CD4-positive, CD25-positive, alpha-beta regulatory T cell (primary cell): ENCODE results near the gene NF2. TPM values are rescaled to one million over a fixed set of nuclear protein-coding genes. Genes with fewer than 3 reads are reported as not detected.

Experiments used
- ATAC-seq, 2 donors: fragments of 150-1000 bp; cut with Tn5 transposase; one replicate each; pipeline ENCODE4 v1.10.0; 2021; ENCODE audit warnings: low read depth in 2 of 2, moderate number of reproducible peaks in 2 of 2, moderate library complexity in 1 of 2
- DNase-seq, 3 donors: peaks; one replicate each; pipeline versions ENCODE4 v3.0.0 to v3.0.0-alpha.2; 2012 to 2022; ENCODE audit warnings: mixed read lengths in 1 of 3
- H3K27ac ChIP-seq: one replicate; pipeline ENCODE4 v1.7.0; 2013; ENCODE audit warnings: mild to moderate bottlenecking, low read length; ENCODE audit not compliant: insufficient read depth, poor library complexity, severe bottlenecking
- H3K27me3 ChIP-seq: one replicate; pipeline ENCODE4 v1.7.0; 2013; ENCODE audit warnings: low read length; ENCODE audit not compliant: control insufficient read depth, insufficient read depth
- H3K36me3 ChIP-seq: one replicate; pipeline ENCODE4 v1.7.0; 2013; ENCODE audit warnings: mild to moderate bottlenecking, low read length, moderate library complexity; ENCODE audit not compliant: control insufficient read depth, insufficient read depth
- H3K4me1 ChIP-seq: 2 replicates; pipeline ENCODE4 v1.7.0; 2013; ENCODE audit warnings: mild to moderate bottlenecking, low read length; ENCODE audit not compliant: insufficient read depth, control insufficient read depth, poor library complexity, severe bottlenecking
- H3K4me3 ChIP-seq: one replicate; pipeline ENCODE4 v1.7.0; 2013; ENCODE audit warnings: low read depth, mild to moderate bottlenecking, low read length, moderate library complexity
- H3K9me3 ChIP-seq, 2 experiments: 1 replicate in 1 of 2; 2 replicates in 1 of 2; pipeline ENCODE4 v1.7.0; 2013; ENCODE audit warnings: low read length in 2 of 2, mild to moderate bottlenecking in 1 of 2, moderate library complexity in 1 of 2; ENCODE audit not compliant: control insufficient read depth in 2 of 2
- H3K27ac Mint-ChIP-seq, 3 donors: one replicate each; pipeline ENCODE4 v1.8.0; 2020 to 2022; ENCODE audit warnings: mild to moderate bottlenecking in 3 of 3, mixed read lengths in 3 of 3, moderate library complexity in 2 of 3
- H3K27me3 Mint-ChIP-seq: one replicate; pipeline ENCODE4 v1.8.0; 2022; ENCODE audit warnings: mild to moderate bottlenecking, mixed read lengths
- H3K36me3 Mint-ChIP-seq: one replicate; pipeline ENCODE4 v1.8.0; 2020; ENCODE audit warnings: mixed read lengths
- H3K4me1 Mint-ChIP-seq, 4 donors: one replicate each; pipeline ENCODE4 v1.8.0; 2020 to 2022; ENCODE audit warnings: mixed read lengths in 4 of 4, mild to moderate bottlenecking in 1 of 4
- H3K4me3 Mint-ChIP-seq, 4 donors: one replicate each; pipeline ENCODE4 v1.8.0; 2020 to 2022; ENCODE audit warnings: mild to moderate bottlenecking in 4 of 4, mixed read lengths in 4 of 4, moderate library complexity in 3 of 4
- H3K9me3 Mint-ChIP-seq, 7 donors: one replicate each; pipeline ENCODE4 v1.8.0; 2020 to 2022; ENCODE audit warnings: mixed read lengths in 7 of 7, mild to moderate bottlenecking in 3 of 7, moderate library complexity in 2 of 7
- polyA plus RNA-seq, 4 donors: library from polyadenylated mRNA; unstranded; fragments of 300-500 nt; fragmentation: Illumina TruSeq; gene quantifications; one replicate each; pipeline ENCODE4 v1.2.3, GENCODE V29; 2021
- total RNA-seq: library from RNA; stranded (reverse); gene quantifications from one replicate; pipeline ENCODE4 v1.2.3, GENCODE V29; 2022

The NF2 gene
- total and polyA plus RNA-seq, 5 donors from 2014 or later, result 16.4 to 31.6 (median 20.0) TPM

DNA sequence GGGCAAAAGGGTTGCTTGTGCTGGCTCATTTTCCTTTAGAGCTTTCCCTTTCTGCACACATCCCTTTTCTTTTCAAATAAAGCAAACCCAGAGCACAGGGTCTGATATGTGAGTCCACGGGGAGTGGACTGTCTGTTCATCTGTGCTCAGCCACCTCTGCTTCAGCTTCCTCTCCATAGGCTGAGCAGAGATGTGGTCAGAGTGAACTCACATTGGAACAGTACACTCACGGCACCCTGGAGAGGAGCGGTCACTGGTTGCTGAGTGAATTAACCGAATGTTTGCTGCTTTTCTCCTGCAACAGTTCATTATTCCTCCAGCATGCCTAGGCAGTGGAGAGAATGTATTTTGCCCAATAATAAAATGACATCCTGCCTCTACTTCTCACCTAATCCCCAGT, 80.1 kb downstream of the NF2 start:
- Histone ChIP-seq H3K9me3 (no peaks in the 10 kb centered on the region), H3K27ac (no peak overlapping the region), H3K27me3 (no peaks in the 10 kb centered on the region), H3K4me1 (no peaks in the 10 kb centered on the region), H3K36me3 (peaks cover 63% of the 10 kb centered on the region), H3K4me3 (no peak overlapping the region)
- Mint-ChIP-seq H3K4me3 (no peak overlapping the region), H3K9me3 (no peaks in the 10 kb centered on the region), H3K27me3 (no peaks in the 10 kb centered on the region), H3K4me1 (no peaks in the 10 kb centered on the region), H3K27ac (peak overlapping the region in 1 of 3 donors; percentile 5), H3K36me3 (peaks cover 24% of the 10 kb centered on the region)
- no peak for DNase-seq
- ATAC-seq, result no peak

DNA sequence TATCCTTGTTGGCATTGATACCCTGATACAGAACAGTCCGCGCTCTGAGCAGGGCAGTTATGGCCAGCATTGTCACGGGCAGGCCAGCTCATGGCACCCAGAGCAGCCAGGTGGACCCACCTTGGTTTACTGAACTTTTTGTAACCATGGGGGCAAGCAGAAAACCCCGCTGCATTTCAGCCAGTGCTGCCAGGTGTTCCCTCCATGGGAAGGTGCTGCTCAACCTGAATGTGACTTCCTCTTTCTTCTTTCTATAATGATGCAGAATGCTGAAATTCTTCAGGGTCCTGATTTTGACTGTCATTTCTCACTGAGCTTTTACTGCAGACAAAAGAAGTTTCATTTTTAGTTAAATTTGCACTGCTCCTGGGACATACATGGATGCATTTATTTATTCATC, 80.8 kb downstream of the NF2 start:
- Histone ChIP-seq H3K27ac (no peak overlapping the region), H3K4me3 (no peak overlapping the region), H3K27me3 (no peaks in the 10 kb centered on the region), H3K4me1 (no peaks in the 10 kb centered on the region), H3K36me3 (peaks cover 56% of the 10 kb centered on the region), H3K9me3 (no peaks in the 10 kb centered on the region)
- Mint-ChIP-seq H3K4me3 (no peak overlapping the region), H3K27me3 (no peaks in the 10 kb centered on the region), H3K9me3 (no peaks in the 10 kb centered on the region), H3K36me3 (peaks cover 24% of the 10 kb centered on the region), H3K27ac (no peak overlapping the region), H3K4me1 (no peaks in the 10 kb centered on the region)
- ATAC-seq (no peak), DNase-seq (no peak)

DNA sequence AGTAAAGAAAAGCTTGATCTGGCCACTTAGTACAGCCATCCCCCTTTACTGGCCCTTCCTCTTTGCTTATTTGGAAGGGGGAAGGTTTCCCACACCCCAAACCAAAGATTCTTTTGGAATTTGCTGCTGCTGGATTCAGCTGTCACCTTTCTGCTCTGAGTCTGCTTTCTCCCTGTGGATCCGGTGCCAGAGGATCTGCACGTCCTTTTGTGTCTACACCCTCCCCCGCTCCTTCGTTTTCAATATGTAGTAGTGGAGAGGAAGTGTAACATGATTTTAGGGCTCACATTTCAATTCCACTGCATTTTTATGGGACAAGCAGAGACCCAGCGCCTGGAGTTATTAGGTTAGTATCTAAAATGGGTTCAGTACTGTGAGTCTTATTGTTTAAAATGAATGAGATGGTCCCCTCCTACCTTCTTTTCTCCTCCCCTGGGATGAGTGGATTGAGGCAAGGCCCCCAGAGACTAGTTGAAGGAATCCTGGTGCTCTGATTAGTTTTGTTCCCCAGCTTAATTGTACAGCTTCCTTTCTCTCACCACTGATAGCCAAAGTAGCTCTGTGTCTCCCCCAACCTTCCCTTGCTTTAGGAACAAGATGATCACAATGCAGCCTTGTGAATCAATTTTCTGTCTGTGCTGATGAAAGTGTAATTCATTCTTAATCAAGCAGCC, 85.9 kb downstream of the NF2 start:
- peak overlapping the region; percentile 2 to 70 (median 16) for H3K27ac Mint-ChIP-seq
- DNase-seq, result no peak
- H3K4me3 Mint-ChIP-seq, result no peak overlapping the region
- peaks cover 40% of the 10 kb centered on the region for H3K36me3 ChIP-seq
- no peak for ATAC-seq
- no peak overlapping the region for H3K4me3 ChIP-seq
- H3K4me1 Mint-ChIP-seq, result peaks cover 0 to 6% (median 4%) of the 10 kb centered on the region in 4 donors
- peaks cover 12% of the 10 kb centered on the region for H3K36me3 Mint-ChIP-seq
- H3K9me3 Mint-ChIP-seq, result no peaks in the 10 kb centered on the region
- H3K27me3 ChIP-seq, result no peaks in the 10 kb centered on the region
- H3K27me3 Mint-ChIP-seq, result no peaks in the 10 kb centered on the region
- no peaks in the 10 kb centered on the region for H3K4me1 ChIP-seq
- no peaks in the 10 kb centered on the region for H3K9me3 ChIP-seq
- H3K27ac ChIP-seq, result no peak overlapping the region

DNA sequence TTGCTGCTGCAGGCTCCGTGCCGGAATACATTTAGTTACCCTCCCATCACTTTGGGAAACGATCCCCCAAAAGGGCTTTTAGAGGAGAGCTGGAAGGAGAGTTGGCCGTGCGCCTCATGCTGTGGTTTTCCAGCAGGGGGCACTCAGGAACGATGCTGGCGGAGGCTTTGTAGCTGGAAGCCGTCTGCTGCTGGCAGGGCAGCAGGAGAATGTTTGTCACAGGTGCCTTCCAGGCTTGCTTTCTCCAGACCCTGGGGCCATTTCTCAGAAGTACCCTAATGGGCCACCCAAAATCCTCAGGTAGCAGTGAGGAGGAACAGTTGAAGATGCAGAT, 86.4 kb downstream of the NF2 start:
- Histone ChIP-seq H3K27ac (no peak overlapping the region), H3K4me1 (no peaks in the 10 kb centered on the region), H3K4me3 (no peak overlapping the region), H3K9me3 (no peaks in the 10 kb centered on the region), H3K36me3 (peaks cover 39% of the 10 kb centered on the region), H3K27me3 (no peaks in the 10 kb centered on the region)
- DNase-seq, result peak in 2 of 3 donors; percentile 20 to 68
- H3K27me3 Mint-ChIP-seq, result no peaks in the 10 kb centered on the region
- peaks cover 13% of the 10 kb centered on the region for H3K36me3 Mint-ChIP-seq
- H3K4me3 Mint-ChIP-seq, result no peak overlapping the region
- no peaks in the 10 kb centered on the region for H3K9me3 Mint-ChIP-seq
- peaks cover 0 to 6% (median 4%) of the 10 kb centered on the region in 4 donors for H3K4me1 Mint-ChIP-seq
- H3K27ac Mint-ChIP-seq, result peak overlapping the region; percentile 2 to 70 (median 16)
- ATAC-seq, result peak in 1 of 2 donors; percentile 58

DNA sequence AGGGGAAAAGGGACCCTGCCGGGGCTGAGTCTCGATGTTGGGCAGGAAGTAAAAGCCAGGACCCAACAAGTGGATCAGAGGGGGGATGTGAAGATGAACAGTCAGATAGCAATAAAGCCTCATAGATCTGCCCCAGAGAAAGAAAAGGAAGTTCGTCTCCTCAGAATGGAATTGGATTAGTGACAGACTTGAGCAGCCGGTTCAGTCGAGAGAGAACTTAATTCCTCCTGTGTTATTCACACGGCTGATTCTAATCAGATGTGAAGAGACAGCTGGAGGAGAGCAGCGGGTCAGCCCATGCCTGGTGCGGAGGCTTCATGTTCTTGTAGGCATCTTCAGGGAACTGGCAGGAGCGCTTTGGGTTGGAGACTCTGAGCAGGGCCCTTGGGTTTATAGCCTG, 87.0 kb downstream of the NF2 start:
- H3K27ac Mint-ChIP-seq, result peak overlapping the region; percentile 27 to 71 (median 65)
- Histone ChIP-seq H3K4me3 (no peak overlapping the region), H3K27ac (no peak overlapping the region), H3K4me1 (no peaks in the 10 kb centered on the region), H3K27me3 (no peaks in the 10 kb centered on the region), H3K36me3 (peaks cover 40% of the 10 kb centered on the region), H3K9me3 (no peaks in the 10 kb centered on the region)
- peaks cover 0 to 6% (median 4%) of the 10 kb centered on the region in 4 donors for H3K4me1 Mint-ChIP-seq
- H3K27me3 Mint-ChIP-seq, result no peaks in the 10 kb centered on the region
- DNase-seq (no peak), ATAC-seq (no peak)
- no peaks in the 10 kb centered on the region for H3K9me3 Mint-ChIP-seq
- H3K4me3 Mint-ChIP-seq, result no peak overlapping the region
- H3K36me3 Mint-ChIP-seq, result peaks cover 16% of the 10 kb centered on the region

- no peak overlapping the region for H3K4me3 Mint-ChIP-seq
- no peak overlapping the region for H3K27ac ChIP-seq
- no peaks in the 10 kb centered on the region for H3K9me3 ChIP-seq
- DNase-seq (no peak), ATAC-seq (no peak)
- no peaks in the 10 kb centered on the region for H3K4me1 ChIP-seq
- H3K4me1 Mint-ChIP-seq, result peaks cover 0 to 6% (median 4%) of the 10 kb centered on the region in 4 donors
- peaks cover 24% of the 10 kb centered on the region for H3K36me3 Mint-ChIP-seq
- no peaks in the 10 kb centered on the region for H3K27me3 Mint-ChIP-seq
- H3K9me3 Mint-ChIP-seq, result no peaks in the 10 kb centered on the region
- peaks cover 37% of the 10 kb centered on the region for H3K36me3 ChIP-seq
- peak overlapping the region in 1 of 3 donors; percentile 65 for H3K27ac Mint-ChIP-seq
- H3K4me3 ChIP-seq, result no peak overlapping the region
- H3K27me3 ChIP-seq, result no peaks in the 10 kb centered on the region
These were observed 88.3 kb downstream of the NF2 start for GRCh38 chr22:29691636-29692326.

- Histone ChIP-seq H3K4me1 (no peaks in the 10 kb centered on the region), H3K27ac (no peak overlapping the region), H3K36me3 (peaks cover 36% of the 10 kb centered on the region), H3K27me3 (no peaks in the 10 kb centered on the region), H3K9me3 (no peaks in the 10 kb centered on the region), H3K4me3 (no peak overlapping the region)
- Mint-ChIP-seq H3K4me3 (no peak overlapping the region), H3K36me3 (peaks cover 22% of the 10 kb centered on the region), H3K9me3 (no peaks in the 10 kb centered on the region), H3K27ac (no peak overlapping the region), H3K27me3 (no peaks in the 10 kb centered on the region), H3K4me1 (peaks cover 0 to 6% (median 4%) of the 10 kb centered on the region in 4 donors)
- DNase-seq (peak in 1 of 3 donors; percentile 67), ATAC-seq (no peak)
These were observed 88.9 kb downstream of the NF2 start for GRCh38 chr22:29692327-29692640.

DNA sequence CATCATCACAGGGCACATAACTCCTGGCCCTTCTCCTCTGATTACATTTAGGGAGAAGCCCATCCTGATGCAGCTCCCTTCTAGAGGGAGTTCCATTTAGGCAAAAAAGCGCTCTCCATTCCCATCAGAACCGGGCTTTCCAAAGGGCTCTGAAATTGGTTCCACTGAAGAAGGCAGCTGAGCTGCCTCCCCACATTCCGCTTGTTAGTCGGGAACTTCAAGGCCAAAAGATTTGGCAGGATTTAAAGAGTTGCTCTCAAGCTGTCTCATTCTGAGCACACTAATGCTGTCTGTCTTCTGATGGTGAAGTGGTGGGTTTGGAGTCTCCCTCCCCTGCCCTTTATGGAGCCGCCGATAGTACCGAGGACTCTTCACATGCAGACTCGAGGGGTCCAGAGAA, 89.7 kb downstream of the NF2 start:
- no peak for ATAC-seq
- Histone ChIP-seq H3K27ac (no peak overlapping the region), H3K9me3 (no peaks in the 10 kb centered on the region), H3K36me3 (peaks cover 31% of the 10 kb centered on the region), H3K27me3 (no peaks in the 10 kb centered on the region), H3K4me3 (no peak overlapping the region), H3K4me1 (no peaks in the 10 kb centered on the region)
- DNase-seq, result no peak
- H3K27me3 Mint-ChIP-seq, result no peaks in the 10 kb centered on the region
- H3K4me3 Mint-ChIP-seq, result no peak overlapping the region
- H3K27ac Mint-ChIP-seq, result peak overlapping the region; percentile 63 to 90 (median 77)
- H3K9me3 Mint-ChIP-seq, result no peaks in the 10 kb centered on the region
- peaks cover 22% of the 10 kb centered on the region for H3K36me3 Mint-ChIP-seq
- peaks cover 2 to 6% (median 4%) of the 10 kb centered on the region in 4 donors for H3K4me1 Mint-ChIP-seq
